Activated T-cell treated with anti-CD3 and anti-CD28 coated beads for 24 hours (primary cell): ENCODE data around the gene PLPP3.

ENCODE experiments used
- DNase-seq: peaks from one replicate; pipeline ENCODE4 v3.0.0-alpha.2; 2020; ENCODE audit warnings: low read depth

The PLPP3 gene

GRCh38 chr1:56575865-56576264, 3.5 kb downstream of the PLPP3 start:
- no peak for DNase-seq

DNA sequence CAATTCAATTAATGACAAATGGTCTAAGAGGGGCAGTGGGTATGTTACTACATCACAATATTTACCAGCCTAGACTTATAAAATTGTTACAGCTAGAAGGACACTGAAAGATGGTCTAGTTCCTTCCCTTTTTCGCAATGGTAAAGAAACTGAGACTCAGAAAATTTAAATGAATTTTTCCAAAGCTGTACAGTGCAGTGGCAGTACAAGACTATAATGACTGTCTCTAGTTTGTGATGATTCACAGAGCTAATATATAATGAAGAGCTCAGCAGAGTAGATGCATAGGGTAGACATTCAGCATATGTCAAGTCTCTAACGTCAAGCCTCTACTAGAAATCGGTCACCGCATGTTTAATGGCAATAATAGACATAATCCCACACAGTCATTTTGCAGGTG, 4.6 kb downstream of the PLPP3 start:
- no peak for DNase-seq

GRCh38 chr1:56573311-56573710, 6.1 kb downstream of the PLPP3 start:
- no peak for DNase-seq

GRCh38 chr1:56572334-56573050, 6.9 kb downstream of the PLPP3 start:
- no peak for DNase-seq

DNA sequence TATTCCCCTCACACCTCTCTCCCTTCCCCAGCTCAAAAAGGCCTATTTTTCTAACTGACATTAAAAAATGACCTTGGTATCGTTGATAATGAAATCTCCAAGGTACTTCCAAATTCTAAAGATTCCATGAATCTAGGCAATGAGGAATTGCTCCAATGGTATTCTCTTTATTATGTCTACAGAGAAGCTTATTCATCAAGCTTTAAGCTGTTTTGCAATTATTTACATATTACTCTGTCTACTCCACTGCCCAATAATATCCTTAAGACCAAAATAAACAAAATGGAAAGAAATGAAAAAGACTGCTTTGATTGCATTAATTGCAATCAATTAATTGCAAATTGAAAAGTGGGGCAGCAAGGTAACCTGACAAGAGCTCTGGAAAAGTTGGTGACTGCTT, 7.9 kb downstream of the PLPP3 start:
- DNase-seq = no peak

GRCh38 chr1:56570924-56571372, 8.4 kb downstream of the PLPP3 start:
- no peak for DNase-seq

- no peak for DNase-seq
Measured at GRCh38 chr1:56569661-56570060, 9.7 kb downstream of the PLPP3 start.

DNA sequence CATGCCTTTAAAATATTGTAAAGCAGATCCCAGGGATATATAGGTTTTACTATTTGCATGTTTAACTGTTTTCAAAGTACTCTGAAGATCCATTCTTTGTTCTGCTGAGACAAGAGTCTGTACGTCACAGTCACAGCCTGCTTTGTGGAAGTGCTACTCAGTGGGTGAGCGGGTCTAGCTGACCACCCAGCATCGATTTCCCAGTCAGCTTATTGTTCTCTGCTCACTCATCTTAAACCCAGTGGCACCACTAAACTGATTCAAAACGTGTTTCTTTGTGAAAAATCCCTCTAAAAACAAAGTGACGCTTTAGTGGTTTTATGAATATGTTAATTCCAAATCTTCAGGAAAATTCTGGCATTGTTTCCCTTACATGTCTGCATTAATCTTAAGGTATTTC, 12.4 kb downstream of the PLPP3 start:
- DNase-seq = no peak

DNA sequence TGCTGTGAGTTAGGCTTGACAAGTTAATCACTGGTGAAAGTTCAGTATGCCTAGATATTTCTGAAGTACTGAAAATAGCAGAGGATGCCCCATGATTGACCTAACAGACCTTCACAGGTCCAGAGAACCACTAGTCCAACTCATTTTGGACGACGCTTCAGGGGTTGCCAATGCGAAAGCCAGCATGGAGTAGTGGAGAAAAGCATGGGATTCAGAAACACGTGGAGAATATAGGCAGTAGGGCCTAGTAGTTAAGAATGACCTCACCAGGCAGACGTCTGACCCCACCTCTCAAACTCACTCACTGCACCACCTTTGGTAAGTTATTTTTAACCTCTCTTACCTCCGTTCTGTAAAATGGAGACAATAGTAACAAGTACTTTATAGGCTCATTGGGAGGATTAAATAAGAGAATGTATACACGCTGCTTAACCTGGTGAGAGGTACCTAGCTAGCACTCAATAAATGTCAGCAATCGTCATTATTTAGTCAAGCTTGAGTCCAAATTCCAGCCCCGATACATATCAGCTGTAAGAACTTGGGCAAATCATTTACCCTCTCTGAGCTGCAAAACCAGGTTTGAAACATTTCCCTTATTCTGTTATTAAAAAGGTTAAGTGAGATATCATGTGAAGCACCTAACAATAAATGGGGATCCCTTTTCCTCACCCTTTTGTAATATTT, 13.2 kb downstream of the PLPP3 start:
- no peak for DNase-seq

DNA sequence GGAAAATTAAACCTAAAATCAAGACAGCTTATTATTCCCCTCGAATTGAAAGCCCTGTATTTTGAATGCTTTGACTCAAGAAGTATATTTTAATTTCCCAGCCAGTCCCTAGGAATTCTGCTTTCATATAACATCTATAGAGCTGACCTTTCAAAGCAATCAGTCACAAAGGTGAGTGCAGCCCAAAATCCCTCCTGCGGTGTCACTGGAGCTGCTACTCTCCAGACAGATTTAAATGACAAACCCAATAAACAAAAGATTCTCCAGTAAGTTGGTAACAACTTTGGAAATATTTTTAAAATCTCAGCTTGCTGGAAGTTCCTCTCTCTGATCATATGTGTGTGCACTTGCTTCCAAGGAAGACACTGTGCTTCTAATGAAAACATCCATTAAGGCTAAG, 14.7 kb downstream of the PLPP3 start:
- no peak for DNase-seq

- no peak for DNase-seq
Measured at GRCh38 chr1:56563568-56563967, 15.8 kb downstream of the PLPP3 start.

- DNase-seq = no peak
Measured at GRCh38 chr1:56562891-56563452, 16.4 kb downstream of the PLPP3 start.

- no peak for DNase-seq
Measured at GRCh38 chr1:56561227-56562019, 17.9 kb downstream of the PLPP3 start.

DNA sequence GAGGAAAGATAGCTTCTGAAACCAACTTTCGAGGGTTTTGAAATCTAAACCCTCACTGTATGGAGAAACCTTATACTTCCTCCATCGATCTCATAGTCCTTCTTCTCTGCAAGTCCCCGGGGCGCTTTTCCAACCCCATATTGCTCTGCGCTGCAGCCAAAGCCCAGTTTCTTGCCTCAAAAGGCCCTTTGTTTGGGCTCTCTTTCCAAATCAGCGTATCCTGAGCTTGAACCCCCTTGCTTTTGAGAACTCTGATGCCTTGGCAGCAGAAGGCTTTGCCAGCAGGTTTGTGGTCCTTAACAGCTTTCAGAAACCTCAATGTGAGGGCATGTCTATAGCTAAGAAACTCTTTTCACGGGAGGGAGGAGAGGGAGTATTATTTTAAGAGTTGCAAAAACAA, 21.6 kb downstream of the PLPP3 start:
- DNase-seq = no peak

DNA sequence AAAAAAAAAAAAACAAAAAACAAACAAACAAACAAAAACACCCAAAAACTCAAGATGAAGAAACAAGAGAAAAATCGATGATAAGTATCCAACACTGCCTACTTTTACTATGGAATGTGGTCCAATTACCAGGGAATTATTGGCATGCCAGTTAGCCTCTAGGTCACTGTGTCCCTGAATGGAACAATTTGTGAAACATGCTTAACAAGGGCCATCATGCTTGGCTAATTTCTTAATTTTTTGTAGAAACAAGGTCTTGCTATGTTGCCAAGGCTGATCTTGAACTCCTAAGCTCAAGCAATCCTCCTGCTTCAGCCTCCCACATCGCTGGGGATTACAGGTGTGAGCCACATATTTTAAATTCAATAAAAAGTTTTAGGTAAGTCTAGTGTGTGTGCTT, 23.9 kb downstream of the PLPP3 start:
- no peak for DNase-seq

GRCh38 chr1:56553046-56553445, 26.3 kb downstream of the PLPP3 start:
- DNase-seq = no peak

DNA sequence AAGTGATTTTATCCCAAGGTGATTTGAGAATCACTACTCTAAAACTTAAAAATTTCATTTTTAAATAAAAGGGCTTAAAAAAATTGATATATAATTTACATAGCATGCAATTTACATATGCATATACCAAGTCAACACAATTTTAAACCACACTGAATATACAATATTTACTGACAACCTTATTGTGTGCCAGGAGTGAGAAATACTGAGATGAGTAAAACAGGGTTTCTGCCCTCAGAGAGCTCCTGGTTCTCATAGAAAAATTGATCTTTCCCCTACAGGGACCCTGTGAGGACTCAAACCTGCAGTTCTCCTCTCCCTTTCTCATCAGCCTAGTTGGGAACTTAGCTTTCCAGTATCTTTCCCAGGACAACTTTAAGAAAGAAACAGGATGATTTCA, 27.0 kb downstream of the PLPP3 start:
- no peak for DNase-seq

DNA sequence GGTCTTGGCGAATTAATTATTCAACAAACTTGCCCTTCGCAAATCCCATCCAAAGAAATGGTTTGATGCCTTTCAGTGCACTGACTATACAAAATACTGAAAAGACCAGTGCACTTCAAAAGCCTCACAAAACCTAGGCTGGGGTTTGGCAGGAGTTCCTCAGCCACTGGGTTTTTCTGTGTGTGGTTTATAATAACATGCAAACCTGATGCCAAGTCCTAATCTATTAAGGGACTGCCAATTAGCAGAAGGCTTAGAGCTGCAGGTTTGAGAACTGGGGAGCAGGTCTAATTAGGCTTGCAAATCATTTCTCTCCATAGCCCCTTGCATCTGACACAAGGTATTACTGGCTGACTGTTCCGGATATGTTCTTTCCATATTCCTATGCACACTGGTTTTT, 27.7 kb downstream of the PLPP3 start:
- no peak for DNase-seq

DNA sequence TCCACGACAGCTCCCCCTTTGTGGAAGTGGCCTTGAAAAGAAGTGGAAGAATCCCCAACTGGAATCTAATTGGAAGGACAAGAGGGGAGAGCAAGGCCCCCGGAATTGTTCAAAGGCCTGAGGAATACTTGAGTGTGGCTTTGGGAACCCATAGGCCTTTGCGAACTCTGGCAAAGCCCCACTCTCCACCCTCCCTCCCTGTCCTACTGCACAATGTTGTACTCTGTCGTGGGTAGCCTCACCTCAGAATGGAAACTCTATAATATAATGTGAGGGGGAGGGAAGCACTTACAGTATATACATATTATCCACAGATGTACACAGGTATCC, 28.5 kb downstream of the PLPP3 start:
- no peak for DNase-seq

DNA sequence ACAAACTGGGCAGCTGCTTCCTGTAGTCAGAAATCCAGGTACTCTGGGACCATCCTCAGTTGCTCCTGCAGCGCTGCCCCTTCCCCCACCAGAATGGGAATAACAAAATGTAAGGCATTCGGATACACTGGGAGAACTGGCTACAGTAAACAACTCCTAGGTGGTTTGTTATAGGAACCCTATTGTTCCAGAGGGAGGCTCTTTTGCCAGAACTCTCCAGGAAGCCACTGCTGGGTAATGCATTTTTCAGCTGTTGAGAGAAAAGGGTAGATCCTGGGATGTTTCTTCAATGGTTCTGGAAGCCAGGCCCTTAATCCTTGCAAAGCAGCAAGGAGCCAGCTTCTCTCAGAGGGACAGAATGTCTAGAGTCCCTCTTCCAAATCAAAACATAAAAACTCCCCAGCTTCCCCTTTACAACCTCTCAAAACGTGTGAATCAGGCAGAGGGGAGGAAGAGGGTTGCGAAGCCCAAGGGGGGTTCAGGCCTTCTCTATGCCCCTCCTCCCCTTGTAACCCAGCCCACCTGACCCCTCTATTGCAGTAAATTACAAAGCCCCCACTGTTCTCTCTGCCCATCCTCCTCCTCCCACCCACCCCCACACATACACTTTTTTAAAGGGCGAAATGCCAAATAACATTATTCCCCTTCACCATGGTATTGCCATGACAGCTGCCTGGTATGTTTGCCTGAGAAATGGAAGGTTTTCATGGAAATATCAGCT, 29.1 kb downstream of the PLPP3 start:
- no peak for DNase-seq

- no peak for DNase-seq
Measured at GRCh38 chr1:56548571-56548970, 30.8 kb downstream of the PLPP3 start.

- DNase-seq = no peak
Measured at GRCh38 chr1:56547977-56548376, 31.4 kb downstream of the PLPP3 start.
